ENCODE data around the gene DAB2.

Gene DAB2

DNA sequence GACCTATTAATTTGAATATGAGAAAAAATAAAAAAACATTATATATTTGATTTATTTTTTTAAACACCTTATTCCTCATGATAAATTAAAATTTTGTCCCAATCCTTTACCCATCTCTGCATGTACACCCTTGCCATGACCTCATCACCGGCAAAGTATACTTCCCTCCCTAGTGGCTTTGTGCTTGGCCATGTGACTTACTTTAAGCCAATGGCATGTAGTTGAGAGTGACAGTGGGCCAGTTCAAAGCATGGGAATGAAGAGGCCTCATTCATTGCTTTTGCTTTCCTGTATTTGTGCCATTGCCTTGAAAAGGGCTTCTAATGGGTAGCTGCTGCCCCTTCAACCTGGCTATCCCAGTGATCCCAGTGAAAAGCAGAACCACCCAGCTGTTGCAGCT, 91.7 kb downstream of the DAB2 start:
- DNase-seq, result no peak

GRCh38 chr5:39331861-39332381, 92.9 kb downstream of the DAB2 start:
- DNase-seq, result no peak

- no peak for DNase-seq
These were observed 96.0 kb downstream of the DAB2 start for GRCh38 chr5:39328731-39329130.

DNA sequence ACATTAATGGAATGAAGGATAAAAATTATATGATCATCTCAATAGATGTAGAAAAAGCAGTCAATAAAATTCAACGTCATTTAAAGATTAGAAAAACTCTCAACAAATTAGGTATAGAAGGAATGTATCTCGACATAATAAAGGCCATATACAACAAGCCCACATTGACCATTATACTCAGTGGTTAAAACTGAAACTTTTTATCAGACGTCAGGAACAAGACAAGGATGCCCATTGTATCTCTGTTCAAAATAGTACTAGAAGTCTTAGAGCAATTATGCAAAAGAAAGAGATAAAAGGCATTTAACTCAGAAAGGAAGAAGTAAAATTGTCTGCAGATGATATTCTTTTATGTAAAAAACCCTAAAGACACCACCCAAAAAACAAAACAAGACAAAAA, 101.2 kb downstream of the DAB2 start:
- DNase-seq, result no peak

Measured in NCI-H1417 (cell line).